Small intestine (tissue), 16 donors: ENCODE results near the gene MAPK14. TPM values are rescaled to one million over a fixed set of nuclear protein-coding genes. Genes with fewer than 3 reads are reported as not detected.
A peak's percentile ranks its signal among the peaks of the same experiment; 100 is the strongest.
"Not testable (repeated sequence)": the region's sequence is repeated elsewhere in the genome, so short reads cannot be mapped to it uniquely, and the experiment has no call there.

Experiments used
- DNase-seq, 2 donors: peaks; one replicate each; pipeline versions ENCODE4 v3.0.0 to v3.0.0-alpha.2; 2013
- FAIRE-seq: peaks from 2 replicates; lab custom pipeline; 2012; peaks lifted over from hg19 to GRCh38; lab: Jason Lieb, UNC
- H3K27ac ChIP-seq, 3 donors: one replicate each; pipeline ENCODE4 v1.5.1; 2013; ENCODE audit warnings: low read length in 2 of 3, mild to moderate bottlenecking in 2 of 3, control low read depth in 1 of 3, inconsistent platforms in 1 of 3, low read depth in 1 of 3, moderate library complexity in 1 of 3
- H3K27me3 ChIP-seq, 3 donors: one replicate each; pipeline ENCODE4 v1.6.1; 2013; ENCODE audit warnings: low read length in 3 of 3, inconsistent platforms in 1 of 3; ENCODE audit not compliant: control insufficient read depth in 3 of 3, insufficient read depth in 3 of 3
- H3K36me3 ChIP-seq, 3 donors: one replicate each; pipeline ENCODE4 v1.6.1; 2013; ENCODE audit warnings: low read length in 3 of 3, inconsistent platforms in 1 of 3, low read depth in 1 of 3, mild to moderate bottlenecking in 1 of 3, moderate library complexity in 1 of 3; ENCODE audit not compliant: control insufficient read depth in 3 of 3, insufficient read depth in 2 of 3
- H3K4me1 ChIP-seq, 3 donors: one replicate each; pipeline ENCODE4 v1.6.1; 2013; ENCODE audit warnings: low read length in 2 of 3, inconsistent platforms in 1 of 3, low read depth in 1 of 3, mild to moderate bottlenecking in 1 of 3, moderate library complexity in 1 of 3; ENCODE audit not compliant: control insufficient read depth in 3 of 3, insufficient read depth in 2 of 3
- H3K4me3 ChIP-seq, 3 donors: one replicate each; pipeline ENCODE4 v1.5.1; 2013; ENCODE audit warnings: low read length in 3 of 3, control low read depth in 1 of 3, inconsistent platforms in 1 of 3, low read depth in 1 of 3, mild to moderate bottlenecking in 1 of 3, moderate library complexity in 1 of 3
- H3K9me3 ChIP-seq, 2 donors: one replicate each; pipeline ENCODE4 v1.6.1; 2013; ENCODE audit warnings: low read depth in 1 of 2, low read length in 1 of 2; ENCODE audit not compliant: control insufficient read depth in 2 of 2, insufficient read depth in 1 of 2
- WGBS, 3 donors: extraction: QIAGEN DNeasy Blood & Tissue Kit; methylation state at CpG; one replicate each; pipeline ENCODE4 v1.1.7; 2013; 5-methylcytosine and 5-hydroxymethylcytosine counted together
- long read RNA-seq, 10 donors: transcript quantifications; one replicate each; lab custom pipeline, GENCODE V29; 2026
- polyA plus RNA-seq, 4 donors: library from polyadenylated mRNA; stranded (reverse) in 3 of 4; unstranded in 1 of 4; fragments of 200-250 nt in 3 of 4; fragments of 120-200 nt in 1 of 4; gene quantifications; one replicate each; pipeline versions ENCODE4 v1.2.1 to v1.2.3, GENCODE V29; 2013
- donor health status: healthy with polysubstance abuse.
- donor health status: control.
- donor health status: control.
- donor health status: Bipolar disorder and iron deficiency.
- donor health status: healthy.

Gene MAPK14
- polyA plus RNA-seq, result 10 to 100 TPM; 22.4 to 72.3 (median 32.2) TPM
- long read RNA-seq, donor 1, full-length matches to known transcripts, result 24 of 40 reads
- long read RNA-seq, donor 1, partial matches to known transcripts, result 11 of 40 reads
- long read RNA-seq, donor 1, other reads (novel, unspliced or antisense), result 5 of 40 reads
- long read RNA-seq, donor 2, full-length matches to known transcripts, result 6 of 6 reads
- long read RNA-seq, donor 2, partial matches to known transcripts, result 0 of 6 reads
- long read RNA-seq, donor 2, other reads (novel, unspliced or antisense), result 0 of 6 reads
- long read RNA-seq, donor 3, partial matches to known transcripts, result 11 of 13 reads
- long read RNA-seq, donor 3, other reads (novel, unspliced or antisense), result 0 of 13 reads
- long read RNA-seq, donor 4, result 0 reads
- long read RNA-seq, donor 5, result 0 reads
- long read RNA-seq, donor 6, full-length matches to known transcripts, result 14 of 38 reads
- long read RNA-seq, donor 6, partial matches to known transcripts, result 24 of 38 reads
- long read RNA-seq, donor 6, other reads (novel, unspliced or antisense), result 0 of 38 reads
- long read RNA-seq, donor 7, full-length matches to known transcripts, result 12 of 31 reads
- long read RNA-seq, donor 7, partial matches to known transcripts, result 19 of 31 reads
- long read RNA-seq, donor 7, other reads (novel, unspliced or antisense), result 0 of 31 reads
- long read RNA-seq, donor 8, partial matches to known transcripts, result 0 of 1 reads
- long read RNA-seq, donor 8, other reads (novel, unspliced or antisense), result 0 of 1 reads
- long read RNA-seq, donor 9, partial matches to known transcripts, result 0 of 3 reads
- long read RNA-seq, donor 9, other reads (novel, unspliced or antisense), result 0 of 3 reads
- long read RNA-seq, donor 10, full-length matches to known transcripts, result 12 of 17 reads
- long read RNA-seq, donor 10, partial matches to known transcripts, result 5 of 17 reads
- long read RNA-seq, donor 10, other reads (novel, unspliced or antisense), result 0 of 17 reads

DNA sequence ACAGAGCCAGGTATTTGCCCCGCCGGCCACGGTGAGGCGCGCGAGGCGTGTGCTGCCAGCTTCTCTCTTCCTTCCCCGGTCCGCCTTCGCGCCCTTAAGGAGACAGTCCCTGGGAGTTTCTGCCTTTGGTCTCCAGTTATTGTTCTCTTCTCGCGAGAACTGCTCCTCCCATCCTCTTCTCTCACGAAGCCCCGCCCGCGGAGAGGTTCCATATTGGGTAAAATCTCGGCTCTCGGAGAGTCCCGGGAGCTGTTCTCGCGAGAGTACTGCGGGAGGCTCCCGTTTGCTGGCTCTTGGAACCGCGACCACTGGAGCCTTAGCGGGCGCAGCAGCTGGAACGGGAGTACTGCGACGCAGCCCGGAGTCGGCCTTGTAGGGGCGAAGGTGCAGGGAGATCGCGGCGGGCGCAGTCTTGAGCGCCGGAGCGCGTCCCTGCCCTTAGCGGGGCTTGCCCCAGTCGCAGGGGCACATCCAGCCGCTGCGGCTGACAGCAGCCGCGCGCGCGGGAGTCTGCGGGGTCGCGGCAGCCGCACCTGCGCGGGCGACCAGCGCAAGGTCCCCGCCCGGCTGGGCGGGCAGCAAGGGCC lies at the start of gene MAPK14:
Gene MAPK14 (plus strand): TSS at position 308 of the 587 bp plus-strand sequence. CDS start 350 bp downstream, outside the sequence.
- WGBS, 3 donors, result 0% methylated on average over 52 to 62 of the region's 62 CpGs
- H3K27ac ChIP-seq, result peak within 1 kb of the TSS; percentile 86 to 98 (median 96)
- H3K36me3 ChIP-seq, result peaks cover 0 to 9% (median 0%) of the 10 kb centered on the region in 3 donors
- H3K9me3 ChIP-seq, result no peaks in the 10 kb centered on the region
- peak within 1 kb of the TSS; percentile 83 to 100 (median 97) for H3K4me3 ChIP-seq
- H3K27me3 ChIP-seq, result peaks cover 0 to 13% (median 0%) of the 10 kb centered on the region in 3 donors
- H3K4me1 ChIP-seq, result peaks cover 0 to 3% (median 3%) of the 10 kb centered on the region in 3 donors
- DNase-seq, result peak; percentile 100
- no peak for FAIRE-seq

DNA sequence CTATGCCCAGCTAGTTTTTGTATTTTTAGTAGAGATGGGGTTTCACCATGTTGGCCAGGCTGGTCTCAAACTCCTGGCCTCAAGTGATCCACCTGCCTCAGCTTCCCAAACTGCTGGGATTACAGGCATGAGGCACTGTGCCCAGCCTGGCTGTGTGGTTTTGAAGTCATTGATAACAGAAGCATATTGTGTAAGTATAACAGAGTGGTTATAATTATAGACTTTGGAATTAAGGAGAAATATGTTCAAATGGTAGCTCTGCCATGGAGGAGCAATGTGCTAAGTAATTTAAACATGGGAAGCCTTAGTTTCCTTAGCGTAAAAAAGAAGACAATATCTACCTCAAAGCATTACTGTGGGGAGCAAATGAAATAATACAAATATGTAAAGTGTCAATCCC lies 47.5 kb upstream of the MAPK14 start:
- not testable (repeated sequence) for H3K27ac ChIP-seq, H3K9me3 ChIP-seq, FAIRE-seq, H3K4me1 ChIP-seq, DNase-seq, H3K4me3 ChIP-seq, H3K36me3 ChIP-seq, H3K27me3 ChIP-seq
- WGBS, 3 donors, result 96 to 100% (median 100%) methylated on average over 1 of the region's 1 CpG

DNA sequence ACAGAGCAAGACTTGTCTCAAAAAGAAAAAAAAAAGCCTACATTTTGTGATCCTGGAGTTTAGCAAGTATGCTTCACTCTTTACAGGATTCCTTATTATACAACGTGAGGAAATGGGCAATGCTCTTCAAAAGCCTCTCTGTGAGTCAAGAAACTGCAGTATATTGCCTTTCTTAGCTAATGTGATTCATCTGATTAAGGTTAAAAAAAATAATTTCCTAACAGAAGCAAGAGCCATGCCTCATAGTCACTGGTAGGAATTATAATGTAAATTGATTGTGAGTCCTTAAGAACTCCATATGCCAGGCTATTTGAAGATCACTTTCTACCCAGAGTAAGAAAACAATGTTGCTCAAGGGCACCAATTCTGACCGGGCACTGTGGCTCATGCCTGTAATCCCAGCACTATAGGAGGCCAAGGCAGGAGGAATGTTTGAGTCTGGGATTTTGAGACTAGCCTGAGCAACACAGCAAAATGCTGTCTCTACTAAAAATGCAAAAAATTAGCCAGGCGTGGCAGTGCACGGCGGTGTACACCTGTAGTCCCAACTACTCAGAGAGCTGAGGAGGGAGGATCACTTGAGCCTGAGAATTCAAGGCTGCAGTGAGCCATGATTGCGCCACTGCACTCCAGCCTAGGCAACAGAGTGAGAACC lies 46.5 kb upstream of the MAPK14 start:
- no peaks in the 10 kb centered on the region for H3K36me3 ChIP-seq
- 88 to 91% (median 90%) methylated on average over 6 of the region's 6 CpGs for WGBS, 3 donors
- DNase-seq (no peak), FAIRE-seq (no peak)
- no peak overlapping the region for H3K27ac ChIP-seq
- H3K4me1 ChIP-seq, result no peaks in the 10 kb centered on the region
- no peaks in the 10 kb centered on the region for H3K9me3 ChIP-seq
- H3K4me3 ChIP-seq, result no peak overlapping the region
- H3K27me3 ChIP-seq, result no peaks in the 10 kb centered on the region

DNA sequence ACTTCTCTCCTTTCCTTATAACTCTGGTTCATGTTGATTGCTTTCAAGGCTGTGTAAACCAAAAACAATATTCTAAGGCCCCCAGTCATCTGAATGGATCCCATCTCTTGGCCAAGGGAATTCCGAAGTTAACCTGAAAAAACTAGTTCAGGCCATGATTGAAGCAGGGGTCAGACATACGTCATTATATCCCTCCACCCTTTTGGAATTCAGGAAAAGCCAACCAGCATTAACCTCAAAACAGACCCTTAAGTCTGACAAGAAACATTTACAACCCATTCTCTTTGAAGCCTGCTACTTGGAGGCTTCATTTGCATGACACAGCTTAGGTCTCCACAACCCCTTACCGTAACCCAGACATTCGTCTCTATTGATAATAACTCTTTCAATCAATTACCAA lies 42.9 kb upstream of the MAPK14 start:
- Histone ChIP-seq H3K4me1 (no peaks in the 10 kb centered on the region), H3K36me3 (no peaks in the 10 kb centered on the region), H3K27me3 (no peaks in the 10 kb centered on the region), H3K27ac (no peak overlapping the region), H3K4me3 (no peak overlapping the region), H3K9me3 (no peaks in the 10 kb centered on the region)
- DNase-seq (no peak), FAIRE-seq (no peak)
- WGBS, 3 donors, result 79 to 94% (median 91%) methylated on average over 4 of the region's 4 CpGs

DNA sequence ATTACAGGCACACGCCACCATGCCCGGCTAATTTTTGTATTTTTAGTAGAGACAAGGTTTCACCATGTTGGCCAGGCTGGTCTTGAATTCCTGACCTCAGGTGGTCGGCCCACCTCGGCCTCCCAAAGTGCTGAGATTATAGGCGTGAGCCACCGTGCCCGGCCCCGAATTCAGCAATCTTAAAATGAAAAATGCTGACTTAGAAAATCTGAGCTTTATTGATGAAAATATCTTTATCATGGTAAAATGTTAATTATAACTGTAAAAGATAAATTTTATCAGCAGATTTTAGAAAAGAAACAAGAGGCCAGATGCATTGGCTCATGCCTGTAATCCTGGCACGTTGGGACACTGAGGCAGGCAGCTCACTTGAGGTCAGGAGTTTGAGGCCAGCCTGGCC lies 39.6 kb upstream of the MAPK14 start:
- H3K27ac ChIP-seq, H3K4me3 ChIP-seq, DNase-seq, H3K36me3 ChIP-seq, H3K27me3 ChIP-seq, H3K9me3 ChIP-seq, FAIRE-seq, H3K4me1 ChIP-seq: not testable (repeated sequence)
- WGBS, 3 donors, result 87 to 93% (median 90%) methylated on average over 9 of the region's 9 CpGs

DNA sequence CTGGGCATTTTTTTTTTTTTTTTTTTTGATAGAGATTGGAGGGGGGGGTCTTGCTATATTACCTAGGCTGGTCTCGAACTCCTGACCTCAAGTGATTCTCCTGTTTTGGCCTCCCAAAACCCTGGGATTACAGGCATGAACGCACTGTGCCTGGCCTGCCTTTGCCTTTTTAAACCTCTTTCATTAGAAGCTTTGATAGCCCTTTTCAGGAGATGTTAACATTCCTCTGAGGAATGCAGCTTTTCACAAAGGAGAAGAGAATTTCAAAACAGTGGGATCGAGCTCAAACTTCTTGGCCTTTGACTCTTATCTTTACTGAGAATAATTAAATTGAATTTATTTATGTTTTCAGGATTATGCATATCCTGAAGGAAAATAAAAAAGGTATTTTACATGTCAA lies 34.5 kb upstream of the MAPK14 start:
- Histone ChIP-seq H3K4me1 (no peaks in the 10 kb centered on the region), H3K36me3 (no peaks in the 10 kb centered on the region), H3K4me3 (no peak overlapping the region), H3K27me3 (no peaks in the 10 kb centered on the region), H3K27ac (no peak overlapping the region), H3K9me3 (peaks cover 0 to 5% of the 10 kb centered on the region in 2 donors)
- DNase-seq (no peak), FAIRE-seq (no peak)
- 79 to 93% (median 85%) methylated on average over 3 of the region's 3 CpGs for WGBS, 3 donors

DNA sequence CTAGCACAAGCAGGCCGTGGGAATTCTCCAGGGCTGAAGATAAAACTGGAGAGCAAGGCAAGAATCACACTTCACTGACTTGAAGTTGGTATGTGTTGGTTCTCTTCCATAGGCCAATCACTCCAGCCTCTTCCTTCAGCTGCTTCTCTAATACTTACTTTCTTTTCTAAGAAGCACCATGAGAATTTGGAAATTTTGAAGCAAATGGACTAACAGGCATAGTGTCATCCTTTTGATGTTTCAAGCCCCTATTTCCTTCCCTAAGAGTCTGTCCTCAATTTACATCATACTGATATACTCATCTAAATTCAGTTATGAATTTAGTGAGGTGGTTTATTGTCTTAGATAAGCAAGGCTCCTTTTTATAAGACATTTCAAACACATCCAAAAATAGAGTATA lies 27.2 kb upstream of the MAPK14 start:
- Histone ChIP-seq H3K4me3 (no peak overlapping the region), H3K4me1 (no peaks in the 10 kb centered on the region), H3K36me3 (no peaks in the 10 kb centered on the region), H3K27me3 (no peaks in the 10 kb centered on the region), H3K27ac (no peak overlapping the region), H3K9me3 (peaks cover 0 to 2% of the 10 kb centered on the region in 2 donors)
- WGBS, 3 donors, result 82 to 92% (median 83%) methylated on average over 1 of the region's 1 CpG
- no peak for FAIRE-seq
- no peak for DNase-seq
